ENCODE results near the gene ACBD6. TPM values are rescaled to one million over a fixed set of nuclear protein-coding genes. Genes with fewer than 3 reads are reported as not detected.

ACBD6 gene
- total and polyA plus RNA-seq, 2 experiments from 2014 or later: 75.7 to 88.8 TPM

DNA sequence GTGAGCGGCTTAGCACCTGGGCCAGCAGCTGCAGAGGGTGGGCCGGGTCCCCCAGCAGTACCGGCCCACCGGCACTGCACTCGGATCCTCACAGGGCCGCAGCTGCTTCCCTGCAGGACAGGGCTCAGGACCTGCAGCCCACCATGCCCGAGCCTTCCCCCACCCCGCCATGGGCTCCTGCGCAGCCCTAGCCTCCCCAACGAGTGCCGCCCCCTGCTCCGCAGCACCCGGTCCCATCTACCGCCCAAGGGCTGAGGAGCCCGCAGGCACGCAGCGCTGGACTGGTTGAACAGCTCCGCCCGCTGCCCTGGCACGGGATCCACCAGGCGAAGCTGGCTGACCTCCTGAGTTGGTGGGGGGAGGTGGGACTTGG is 6.3 kb upstream of the ACBD6 start:
- no peak for DNase-seq (ENCODE audit: low spot score)
- Histone ChIP-seq H3K9me2 (ENCODE audit: insufficient read depth) (no peaks in the 10 kb centered on the region; the same call in 1 of the 2 replicates), H3K27me3 (ENCODE audit: insufficient read depth) (peaks cover 3% of the 10 kb centered on the region), H3K4me2 (no peak overlapping the region), H4K20me1 (replicated peaks; ENCODE audit: insufficient read depth) (no peaks in the 10 kb centered on the region), H3K4me3 (no peak overlapping the region), H3K4me1 (ENCODE audit: insufficient read depth) (peaks cover 6% of the 10 kb centered on the region), H3K36me3 (ENCODE audit: insufficient read depth) (no peaks in the 10 kb centered on the region), H3K27ac (ENCODE audit: low read depth) (no peak overlapping the region), H3F3A (replicated peaks; ENCODE audit: low read depth) (no peaks in the 10 kb centered on the region), H2AFZ (no peak overlapping the region), H3K79me2 (replicated peaks; ENCODE audit: insufficient read depth) (no peaks in the 10 kb centered on the region)
- ATAC-seq: no peak
- peaks cover 6% of the 10 kb centered on the region for H3K27me3 Mint-ChIP-seq (ENCODE audit: insufficient read depth, low read depth, poor library complexity)
- H3K4me1 Mint-ChIP-seq: peaks cover 6% of the 10 kb centered on the region; the same call in 2 of the 3 replicates
- TF ChIP-seq EZH2phosphoT487 (IDR thresholded peaks at IDR 0.05; ENCODE audit: unreplicated experiment) (no peak), JUNB (IDR thresholded peaks at IDR 0.05; ENCODE audit: unreplicated experiment) (no peak), CTCF (conservative IDR thresholded peaks at IDR 0.05; ENCODE audit: low read depth in 2 of 2) (no peak), ZNF462 (CRISPR knock-in tag; IDR thresholded peaks at IDR 0.05) (no peak), NANOG (IDR thresholded peaks at IDR 0.05; ENCODE audit: borderline replicate concordance) (no peak), CREB1 (CRISPR knock-in tag; IDR thresholded peaks at IDR 0.05; ENCODE audit: low read depth) (no peak)
- no peak overlapping the region for H3K4me3 Mint-ChIP-seq
- H3K27ac Mint-ChIP-seq: no peak overlapping the region
- H3K9me3 Mint-ChIP-seq: peaks cover 30% of the 10 kb centered on the region
- H3K36me3 Mint-ChIP-seq (ENCODE audit: low read depth): peaks cover 15% of the 10 kb centered on the region
